Measurements from ENCODE around the gene NOP53. TPM values are rescaled to one million over a fixed set of nuclear protein-coding genes. Genes with fewer than 3 reads are reported as not detected.

NOP53 gene
- total and polyA plus RNA-seq, 9 of the 15 experiments (the other 6 are each of a cell fraction or from before 2014, with no cell fraction given), result 6.5 to 274 (median 145) TPM

DNA sequence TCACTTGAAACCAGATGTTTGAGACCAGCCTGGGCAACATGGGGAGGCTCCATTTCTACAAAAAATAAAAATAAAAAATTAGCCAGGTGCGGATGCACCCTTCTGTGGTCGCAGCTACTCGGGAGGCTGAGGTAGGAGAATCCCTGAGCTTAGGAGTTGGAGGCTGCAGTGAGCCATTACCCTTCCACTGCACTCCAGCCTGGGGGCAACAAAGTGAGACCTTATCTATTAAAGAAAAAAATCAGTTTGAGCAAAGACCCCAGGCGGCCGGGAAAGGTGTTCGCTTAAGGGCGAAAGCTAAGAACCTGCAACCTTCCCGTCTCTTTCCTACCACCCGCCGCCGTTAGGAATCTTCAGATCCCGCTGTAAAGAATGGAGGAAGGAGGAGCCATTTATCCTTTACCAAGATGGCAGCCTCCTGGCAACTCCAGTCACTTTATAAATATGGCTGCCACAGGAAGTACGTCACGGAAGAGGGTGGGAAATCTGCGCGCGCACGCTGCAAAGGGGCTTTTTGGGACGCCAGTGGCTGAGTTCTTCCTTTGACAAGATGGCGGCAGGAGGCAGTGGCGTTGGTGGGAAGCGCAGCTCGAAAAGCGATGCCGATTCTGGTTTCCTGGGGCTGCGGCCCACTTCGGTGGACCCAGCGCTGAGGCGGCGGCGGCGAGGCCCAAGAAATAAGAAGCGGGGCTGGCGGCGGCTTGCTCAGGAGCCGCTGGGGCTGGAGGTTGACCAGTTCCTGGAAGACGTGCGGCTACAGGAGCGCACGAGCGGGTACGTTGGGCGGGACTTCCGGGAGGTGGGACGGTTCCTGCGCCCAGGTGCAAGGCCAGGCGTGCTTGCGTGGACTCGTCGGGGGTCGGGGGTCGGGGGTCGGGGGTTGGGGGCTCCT is at the start of gene NOP53 (continued):
- TF ChIP-seq, protein P1, sequence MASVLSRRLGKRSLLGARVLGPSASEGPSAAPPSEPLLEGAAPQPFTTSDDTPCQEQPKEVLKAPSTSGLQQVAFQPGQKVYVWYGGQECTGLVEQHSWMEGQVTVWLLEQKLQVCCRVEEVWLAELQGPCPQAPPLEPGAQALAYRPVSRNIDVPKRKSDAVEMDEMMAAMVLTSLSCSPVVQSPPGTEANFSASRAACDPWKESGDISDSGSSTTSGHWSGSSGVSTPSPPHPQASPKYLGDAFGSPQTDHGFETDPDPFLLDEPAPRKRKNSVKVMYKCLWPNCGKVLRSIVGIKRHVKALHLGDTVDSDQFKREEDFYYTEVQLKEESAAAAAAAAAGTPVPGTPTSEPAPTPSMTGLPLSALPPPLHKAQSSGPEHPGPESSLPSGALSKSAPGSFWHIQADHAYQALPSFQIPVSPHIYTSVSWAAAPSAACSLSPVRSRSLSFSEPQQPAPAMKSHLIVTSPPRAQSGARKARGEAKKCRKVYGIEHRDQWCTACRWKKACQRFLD (CRISPR knock-in tag; IDR thresholded peaks at IDR 0.05), result peak; percentile 93
- TF ChIP-seq HMGN3 (IDR thresholded peaks at IDR 0.05; ENCODE audit: borderline replicate concordance, extremely low read depth, insufficient read length, low read depth, low read length) (peak; percentile 44), CCNT2 (IDR thresholded peaks at IDR 0.05; ENCODE audit: borderline replicate concordance, extremely low read depth, insufficient read length, low read depth, low read length) (peak; percentile 47), TCF7L2 (IDR thresholded peaks at IDR 0.05; ENCODE audit: low read depth, low read length) (0 out of 2 replicates have a peak, but pooled peaks have one; percentile 25), FOXM1 (IDR thresholded peaks at IDR 0.05; ENCODE audit: low read depth) (no peak), FOXM1 (CRISPR knock-in tag; IDR thresholded peaks at IDR 0.05; ENCODE audit: low read depth) (no peak), RUNX1 (IDR thresholded peaks at IDR 0.05; ENCODE audit: low read depth) (no peak), POU5F1 (IDR thresholded peaks at IDR 0.05; ENCODE audit: borderline replicate concordance, low read depth, low read length, partially characterized antibody) (no peak), TSC22D4 (tag; IDR thresholded peaks at IDR 0.05) (no peak)
- TF ChIP-seq, protein P2, sequence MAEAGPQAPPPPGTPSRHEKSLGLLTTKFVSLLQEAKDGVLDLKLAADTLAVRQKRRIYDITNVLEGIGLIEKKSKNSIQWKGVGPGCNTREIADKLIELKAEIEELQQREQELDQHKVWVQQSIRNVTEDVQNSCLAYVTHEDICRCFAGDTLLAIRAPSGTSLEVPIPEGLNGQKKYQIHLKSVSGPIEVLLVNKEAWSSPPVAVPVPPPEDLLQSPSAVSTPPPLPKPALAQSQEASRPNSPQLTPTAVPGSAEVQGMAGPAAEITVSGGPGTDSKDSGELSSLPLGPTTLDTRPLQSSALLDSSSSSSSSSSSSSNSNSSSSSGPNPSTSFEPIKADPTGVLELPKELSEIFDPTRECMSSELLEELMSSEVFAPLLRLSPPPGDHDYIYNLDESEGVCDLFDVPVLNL (CRISPR knock-in tag; IDR thresholded peaks at IDR 0.05; ENCODE audit: low read depth), result no peak
- TF ChIP-seq, protein P3, sequence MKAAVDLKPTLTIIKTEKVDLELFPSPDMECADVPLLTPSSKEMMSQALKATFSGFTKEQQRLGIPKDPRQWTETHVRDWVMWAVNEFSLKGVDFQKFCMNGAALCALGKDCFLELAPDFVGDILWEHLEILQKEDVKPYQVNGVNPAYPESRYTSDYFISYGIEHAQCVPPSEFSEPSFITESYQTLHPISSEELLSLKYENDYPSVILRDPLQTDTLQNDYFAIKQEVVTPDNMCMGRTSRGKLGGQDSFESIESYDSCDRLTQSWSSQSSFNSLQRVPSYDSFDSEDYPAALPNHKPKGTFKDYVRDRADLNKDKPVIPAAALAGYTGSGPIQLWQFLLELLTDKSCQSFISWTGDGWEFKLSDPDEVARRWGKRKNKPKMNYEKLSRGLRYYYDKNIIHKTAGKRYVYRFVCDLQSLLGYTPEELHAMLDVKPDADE (conservative IDR thresholded peaks at IDR 0.05; ENCODE audit: control insufficient read depth, low read depth, low read length), result peak; percentile 74
- TF ChIP-seq, protein P4, sequence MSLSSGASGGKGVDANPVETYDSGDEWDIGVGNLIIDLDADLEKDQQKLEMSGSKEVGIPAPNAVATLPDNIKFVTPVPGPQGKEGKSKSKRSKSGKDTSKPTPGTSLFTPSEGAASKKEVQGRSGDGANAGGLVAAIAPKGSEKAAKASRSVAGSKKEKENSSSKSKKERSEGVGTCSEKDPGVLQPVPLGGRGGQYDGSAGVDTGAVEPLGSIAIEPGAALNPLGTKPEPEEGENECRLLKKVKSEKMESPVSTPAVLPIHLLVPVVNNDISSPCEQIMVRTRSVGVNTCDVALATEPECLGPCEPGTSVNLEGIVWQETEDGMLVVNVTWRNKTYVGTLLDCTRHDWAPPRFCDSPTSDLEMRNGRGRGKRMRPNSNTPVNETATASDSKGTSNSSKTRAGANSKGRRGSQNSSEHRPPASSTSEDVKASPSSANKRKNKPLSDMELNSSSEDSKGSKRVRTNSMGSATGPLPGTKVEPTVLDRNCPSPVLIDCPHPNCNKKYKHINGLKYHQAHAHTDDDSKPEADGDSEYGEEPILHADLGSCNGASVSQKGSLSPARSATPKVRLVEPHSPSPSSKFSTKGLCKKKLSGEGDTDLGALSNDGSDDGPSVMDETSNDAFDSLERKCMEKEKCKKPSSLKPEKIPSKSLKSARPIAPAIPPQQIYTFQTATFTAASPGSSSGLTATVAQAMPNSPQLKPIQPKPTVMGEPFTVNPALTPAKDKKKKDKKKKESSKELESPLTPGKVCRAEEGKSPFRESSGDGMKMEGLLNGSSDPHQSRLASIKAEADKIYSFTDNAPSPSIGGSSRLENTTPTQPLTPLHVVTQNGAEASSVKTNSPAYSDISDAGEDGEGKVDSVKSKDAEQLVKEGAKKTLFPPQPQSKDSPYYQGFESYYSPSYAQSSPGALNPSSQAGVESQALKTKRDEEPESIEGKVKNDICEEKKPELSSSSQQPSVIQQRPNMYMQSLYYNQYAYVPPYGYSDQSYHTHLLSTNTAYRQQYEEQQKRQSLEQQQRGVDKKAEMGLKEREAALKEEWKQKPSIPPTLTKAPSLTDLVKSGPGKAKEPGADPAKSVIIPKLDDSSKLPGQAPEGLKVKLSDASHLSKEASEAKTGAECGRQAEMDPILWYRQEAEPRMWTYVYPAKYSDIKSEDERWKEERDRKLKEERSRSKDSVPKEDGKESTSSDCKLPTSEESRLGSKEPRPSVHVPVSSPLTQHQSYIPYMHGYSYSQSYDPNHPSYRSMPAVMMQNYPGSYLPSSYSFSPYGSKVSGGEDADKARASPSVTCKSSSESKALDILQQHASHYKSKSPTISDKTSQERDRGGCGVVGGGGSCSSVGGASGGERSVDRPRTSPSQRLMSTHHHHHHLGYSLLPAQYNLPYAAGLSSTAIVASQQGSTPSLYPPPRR (CRISPR knock-in tag; IDR thresholded peaks at IDR 0.05; ENCODE audit: borderline replicate concordance), result no peak
- TF ChIP-seq, protein P5, sequence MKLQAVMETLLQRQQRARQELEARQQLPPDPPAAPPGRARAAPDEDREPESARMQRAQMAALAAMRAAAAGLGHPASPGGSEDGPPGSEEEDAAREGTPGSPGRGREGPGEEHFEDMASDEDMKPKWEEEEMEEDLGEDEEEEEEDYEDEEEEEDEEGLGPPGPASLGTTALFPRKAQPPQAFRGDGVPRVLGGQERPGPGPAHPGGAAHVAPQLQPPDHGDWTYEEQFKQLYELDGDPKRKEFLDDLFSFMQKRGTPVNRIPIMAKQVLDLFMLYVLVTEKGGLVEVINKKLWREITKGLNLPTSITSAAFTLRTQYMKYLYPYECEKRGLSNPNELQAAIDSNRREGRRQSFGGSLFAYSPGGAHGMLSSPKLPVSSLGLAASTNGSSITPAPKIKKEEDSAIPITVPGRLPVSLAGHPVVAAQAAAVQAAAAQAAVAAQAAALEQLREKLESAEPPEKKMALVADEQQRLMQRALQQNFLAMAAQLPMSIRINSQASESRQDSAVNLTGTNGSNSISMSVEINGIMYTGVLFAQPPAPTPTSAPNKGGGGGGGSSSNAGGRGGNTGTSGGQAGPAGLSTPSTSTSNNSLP (IDR thresholded peaks at IDR 0.05; ENCODE audit: borderline replicate concordance, low read depth, low read length), result no peak
